ENCODE data around the gene CCRL2. TPM values are rescaled to one million over a fixed set of nuclear protein-coding genes. Genes with fewer than 3 reads are reported as not detected.

The CCRL2 gene
- total RNA-seq, 2 experiments from 2014 or later, result 0.81 to 0.89 TPM

DNA sequence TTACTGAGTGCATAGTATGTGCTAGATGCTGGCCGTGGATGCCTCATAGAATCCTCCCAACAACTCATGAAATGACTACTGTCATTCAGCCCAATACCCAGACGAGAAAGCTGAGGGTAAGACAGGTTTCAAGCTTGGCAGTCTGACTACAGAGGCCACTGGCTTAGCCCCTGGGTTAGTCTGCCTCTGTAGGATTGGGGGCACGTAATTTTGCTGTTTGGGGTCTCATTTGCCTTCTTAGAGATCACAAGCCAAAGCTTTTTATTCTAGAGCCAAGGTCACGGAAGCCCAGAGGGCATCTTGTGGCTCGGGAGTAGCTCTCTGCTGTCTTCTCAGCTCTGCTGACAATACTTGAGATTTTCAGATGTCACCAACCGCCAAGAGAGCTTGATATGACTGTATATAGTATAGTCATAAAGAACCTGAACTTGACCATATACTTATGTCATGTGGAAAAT is 37.4 kb upstream of the CCRL2 start:
- peaks cover 22% of the 10 kb centered on the region for H3K4me1 Mint-ChIP-seq (ENCODE audit: low read depth)
- no peak overlapping the region for H3K27ac Mint-ChIP-seq
- H3K4me3 Mint-ChIP-seq, result no peak overlapping the region
- H3K36me3 Mint-ChIP-seq (ENCODE audit: low read depth), result no peaks in the 10 kb centered on the region
- H3K27me3 Mint-ChIP-seq (ENCODE audit: low read depth), result peaks cover 21% of the 10 kb centered on the region
- CTCF ChIA-PET, result interaction anchor here (0.5 to 6.7 kb wide), 20 partner anchors 8 to 291 kb away, joined by 3 to 63 read pairs (median 10); partner anchors contain the start of genes CCR1 and CCR2
- intact Hi-C loops (cut with micrococcal nuclease), result loop anchor here (1.0 to 10.0 kb wide), 9 partner anchors 69 to 705 kb away; no protein-coding TSS in a partner anchor
- no peaks in the 10 kb centered on the region for H3K9me3 Mint-ChIP-seq
- peak; percentile 30 for DNase-seq

DNA sequence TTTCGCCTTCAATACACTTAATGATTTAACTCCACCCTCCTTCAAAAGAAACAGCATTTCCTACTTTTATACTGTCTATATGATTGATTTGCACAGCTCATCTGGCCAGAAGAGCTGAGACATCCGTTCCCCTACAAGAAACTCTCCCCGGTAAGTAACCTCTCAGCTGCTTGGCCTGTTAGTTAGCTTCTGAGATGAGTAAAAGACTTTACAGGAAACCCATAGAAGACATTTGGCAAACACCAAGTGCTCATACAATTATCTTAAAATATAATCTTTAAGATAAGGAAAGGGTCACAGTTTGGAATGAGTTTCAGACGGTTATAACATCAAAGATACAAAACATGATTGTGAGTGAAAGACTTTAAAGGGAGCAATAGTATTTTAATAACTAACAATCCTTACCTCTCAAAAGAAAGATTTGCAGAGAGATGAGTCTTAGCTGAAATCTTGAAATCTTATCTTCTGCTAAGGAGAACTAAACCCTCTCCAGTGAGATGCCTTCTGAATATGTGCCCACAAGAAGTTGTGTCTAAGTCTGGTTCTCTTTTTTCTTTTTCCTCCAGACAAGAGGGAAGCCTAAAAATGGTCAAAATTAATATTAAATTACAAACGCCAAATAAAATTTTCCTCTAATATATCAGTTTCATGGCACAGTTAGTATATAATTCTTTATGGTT is 36.1 kb upstream of the CCRL2 start, which contains the start of gene CCR5:
CCR5 (plus strand) TSS at position 108 of the 680 bp plus-strand sequence. CDS start 1,957 bp downstream, outside the sequence.
- H3K36me3 Mint-ChIP-seq (ENCODE audit: low read depth), result no peaks in the 10 kb centered on the region
- H3K4me3 Mint-ChIP-seq, result no peak within 1 kb of the TSS
- no peak within 1 kb of the TSS for H3K27ac Mint-ChIP-seq
- peaks cover 33% of the 10 kb centered on the region for H3K4me1 Mint-ChIP-seq (ENCODE audit: low read depth)
- peak; percentile 35 for DNase-seq
- CTCF ChIA-PET, result interaction anchor here (0.6 to 6.7 kb wide), 17 partner anchors 10 to 292 kb away, joined by 3 to 63 read pairs (median 6); partner anchors contain the start of gene CCR2
- H3K27me3 Mint-ChIP-seq (ENCODE audit: low read depth), result peaks cover 25% of the 10 kb centered on the region
- intact Hi-C loops (cut with micrococcal nuclease), result loop anchor here (1.0 to 5.0 kb wide), 6 partner anchors 71 to 432 kb away; no protein-coding TSS in a partner anchor
- no peaks in the 10 kb centered on the region for H3K9me3 Mint-ChIP-seq

DNA sequence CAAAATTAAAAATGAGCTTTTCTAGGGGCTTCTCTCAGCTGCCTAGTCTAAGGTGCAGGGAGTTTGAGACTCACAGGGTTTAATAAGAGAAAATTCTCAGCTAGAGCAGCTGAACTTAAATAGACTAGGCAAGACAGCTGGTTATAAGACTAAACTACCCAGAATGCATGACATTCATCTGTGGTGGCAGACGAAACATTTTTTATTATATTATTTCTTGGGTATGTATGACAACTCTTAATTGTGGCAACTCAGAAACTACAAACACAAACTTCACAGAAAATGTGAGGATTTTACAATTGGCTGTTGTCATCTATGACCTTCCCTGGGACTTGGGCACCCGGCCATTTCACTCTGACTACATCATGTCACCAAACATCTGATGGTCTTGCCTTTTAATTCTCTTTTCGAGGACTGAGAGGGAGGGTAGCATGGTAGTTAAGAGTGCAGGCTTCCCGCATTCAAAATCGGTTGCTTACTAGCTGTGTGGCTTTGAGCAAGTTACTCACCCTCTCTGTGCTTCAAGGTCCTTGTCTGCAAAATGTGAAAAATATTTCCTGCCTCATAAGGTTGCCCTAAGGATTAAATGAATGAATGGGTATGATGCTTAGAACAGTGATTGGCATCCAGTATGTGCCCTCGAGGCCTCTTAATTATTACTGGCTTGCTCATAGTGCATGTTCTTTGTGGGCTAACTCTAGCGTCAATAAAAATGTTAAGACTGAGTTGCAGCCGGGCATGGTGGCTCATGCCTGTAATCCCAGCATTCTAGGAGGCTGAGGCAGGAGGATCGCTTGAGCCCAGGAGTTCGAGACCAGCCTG is 35.3 kb upstream of the CCRL2 start:
- intact Hi-C loops (cut with micrococcal nuclease), result loop anchor here (1.0 to 5.0 kb wide), 4 partner anchors 95 to 433 kb away; no protein-coding TSS in a partner anchor
- no peaks in the 10 kb centered on the region for H3K9me3 Mint-ChIP-seq
- H3K27me3 Mint-ChIP-seq (ENCODE audit: low read depth), result peaks cover 23% of the 10 kb centered on the region
- no peaks in the 10 kb centered on the region for H3K36me3 Mint-ChIP-seq (ENCODE audit: low read depth)
- H3K4me1 Mint-ChIP-seq (ENCODE audit: low read depth), result peaks cover 33% of the 10 kb centered on the region
- no peak overlapping the region for H3K4me3 Mint-ChIP-seq
- no peak for DNase-seq
- no peak overlapping the region for H3K27ac Mint-ChIP-seq
- CTCF ChIA-PET, result interaction anchor here (0.6 to 6.7 kb wide), 15 partner anchors 9 to 293 kb away, joined by 3 to 63 read pairs (median 5); partner anchors contain the start of gene CCR2

DNA sequence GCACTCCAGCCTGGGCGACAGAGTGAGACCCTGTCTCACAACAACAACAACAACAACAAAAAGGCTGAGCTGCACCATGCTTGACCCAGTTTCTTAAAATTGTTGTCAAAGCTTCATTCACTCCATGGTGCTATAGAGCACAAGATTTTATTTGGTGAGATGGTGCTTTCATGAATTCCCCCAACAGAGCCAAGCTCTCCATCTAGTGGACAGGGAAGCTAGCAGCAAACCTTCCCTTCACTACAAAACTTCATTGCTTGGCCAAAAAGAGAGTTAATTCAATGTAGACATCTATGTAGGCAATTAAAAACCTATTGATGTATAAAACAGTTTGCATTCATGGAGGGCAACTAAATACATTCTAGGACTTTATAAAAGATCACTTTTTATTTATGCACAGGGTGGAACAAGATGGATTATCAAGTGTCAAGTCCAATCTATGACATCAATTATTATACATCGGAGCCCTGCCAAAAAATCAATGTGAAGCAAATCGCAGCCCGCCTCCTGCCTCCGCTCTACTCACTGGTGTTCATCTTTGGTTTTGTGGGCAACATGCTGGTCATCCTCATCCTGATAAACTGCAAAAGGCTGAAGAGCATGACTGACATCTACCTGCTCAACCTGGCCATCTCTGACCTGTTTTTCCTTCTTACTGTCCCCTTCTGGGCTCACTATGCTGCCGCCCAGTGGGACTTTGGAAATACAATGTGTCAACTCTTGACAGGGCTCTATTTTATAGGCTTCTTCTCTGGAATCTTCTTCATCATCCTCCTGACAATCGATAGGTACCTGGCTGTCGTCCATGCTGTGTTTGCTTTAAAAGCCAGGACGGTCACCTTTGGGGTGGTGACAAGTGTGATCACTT is 34.3 kb upstream of the CCRL2 start:
- intact Hi-C loops (cut with micrococcal nuclease), result loop anchor here (1.0 to 5.0 kb wide), 2 partner anchors 96 to 145 kb away; no protein-coding TSS in a partner anchor

DNA sequence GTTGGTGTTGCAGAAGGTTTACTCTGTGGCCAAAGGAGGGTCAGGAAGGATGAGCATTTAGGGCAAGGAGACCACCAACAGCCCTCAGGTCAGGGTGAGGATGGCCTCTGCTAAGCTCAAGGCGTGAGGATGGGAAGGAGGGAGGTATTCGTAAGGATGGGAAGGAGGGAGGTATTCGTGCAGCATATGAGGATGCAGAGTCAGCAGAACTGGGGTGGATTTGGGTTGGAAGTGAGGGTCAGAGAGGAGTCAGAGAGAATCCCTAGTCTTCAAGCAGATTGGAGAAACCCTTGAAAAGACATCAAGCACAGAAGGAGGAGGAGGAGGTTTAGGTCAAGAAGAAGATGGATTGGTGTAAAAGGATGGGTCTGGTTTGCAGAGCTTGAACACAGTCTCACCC is 32.3 kb upstream of the CCRL2 start:
- H3K27ac Mint-ChIP-seq, result no peak overlapping the region
- CTCF ChIA-PET, result interaction anchor here (0.7 to 4.9 kb wide), 8 partner anchors 8 to 372 kb away, joined by 3 to 31 read pairs (median 3); no protein-coding TSS in a partner anchor
- no peak for DNase-seq
- intact Hi-C loops (cut with micrococcal nuclease), result loop anchor here (5.0 kb wide), 2 partner anchors 147 to 297 kb away; no protein-coding TSS in a partner anchor
- no peak overlapping the region for H3K4me3 Mint-ChIP-seq
- H3K4me1 Mint-ChIP-seq (ENCODE audit: low read depth), result peaks cover 22% of the 10 kb centered on the region
- H3K36me3 Mint-ChIP-seq (ENCODE audit: low read depth), result no peaks in the 10 kb centered on the region
- no peaks in the 10 kb centered on the region for H3K9me3 Mint-ChIP-seq
- H3K27me3 Mint-ChIP-seq (ENCODE audit: low read depth), result peaks cover 20% of the 10 kb centered on the region

More for the DNA sequence above, 34.3 kb upstream of the CCRL2 start:
- CTCF ChIA-PET, result interaction anchor here (0.6 to 6.7 kb wide), 10 partner anchors 9 to 294 kb away, joined by 3 to 63 read pairs (median 3); no protein-coding TSS in a partner anchor
- Mint-ChIP-seq H3K4me1 (ENCODE audit: low read depth) (peaks cover 33% of the 10 kb centered on the region), H3K9me3 (no peaks in the 10 kb centered on the region), H3K27me3 (ENCODE audit: low read depth) (peaks cover 22% of the 10 kb centered on the region), H3K36me3 (ENCODE audit: low read depth) (no peaks in the 10 kb centered on the region), H3K27ac (no peak overlapping the region), H3K4me3 (no peak overlapping the region)
- peak; percentile 36 for DNase-seq

DNA sequence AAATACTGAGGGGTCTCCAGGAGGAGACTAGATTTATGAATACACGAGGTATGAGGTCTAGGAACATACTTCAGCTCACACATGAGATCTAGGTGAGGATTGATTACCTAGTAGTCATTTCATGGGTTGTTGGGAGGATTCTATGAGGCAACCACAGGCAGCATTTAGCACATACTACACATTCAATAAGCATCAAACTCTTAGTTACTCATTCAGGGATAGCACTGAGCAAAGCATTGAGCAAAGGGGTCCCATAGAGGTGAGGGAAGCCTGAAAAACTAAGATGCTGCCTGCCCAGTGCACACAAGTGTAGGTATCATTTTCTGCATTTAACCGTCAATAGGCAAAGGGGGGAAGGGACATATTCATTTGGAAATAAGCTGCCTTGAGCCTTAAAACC is 31.8 kb upstream of the CCRL2 start:
- DNase-seq, result no peak
- no peak overlapping the region for H3K4me3 Mint-ChIP-seq
- no peaks in the 10 kb centered on the region for H3K9me3 Mint-ChIP-seq
- H3K27ac Mint-ChIP-seq, result no peak overlapping the region
- CTCF ChIA-PET, result interaction anchor here (0.7 to 4.9 kb wide), 7 partner anchors 8 to 373 kb away, joined by 3 to 31 read pairs (median 3); no protein-coding TSS in a partner anchor
- intact Hi-C loops (cut with micrococcal nuclease), result loop anchor here (5.0 kb wide), 1 partner anchor 298 kb away; no protein-coding TSS in a partner anchor
- H3K36me3 Mint-ChIP-seq (ENCODE audit: low read depth), result no peaks in the 10 kb centered on the region
- H3K27me3 Mint-ChIP-seq (ENCODE audit: low read depth), result peaks cover 20% of the 10 kb centered on the region
- H3K4me1 Mint-ChIP-seq (ENCODE audit: low read depth), result peaks cover 17% of the 10 kb centered on the region

DNA sequence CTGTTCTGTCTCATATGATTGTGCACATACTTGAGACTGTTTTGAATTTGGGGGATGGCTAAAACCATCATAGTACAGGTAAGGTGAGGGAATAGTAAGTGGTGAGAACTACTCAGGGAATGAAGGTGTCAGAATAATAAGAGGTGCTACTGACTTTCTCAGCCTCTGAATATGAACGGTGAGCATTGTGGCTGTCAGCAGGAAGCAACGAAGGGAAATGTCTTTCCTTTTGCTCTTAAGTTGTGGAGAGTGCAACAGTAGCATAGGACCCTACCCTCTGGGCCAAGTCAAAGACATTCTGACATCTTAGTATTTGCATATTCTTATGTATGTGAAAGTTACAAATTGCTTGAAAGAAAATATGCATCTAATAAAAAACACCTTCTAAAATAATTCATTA is 31.2 kb upstream of the CCRL2 start:
- CTCF ChIA-PET, result interaction anchor here (1.4 to 4.9 kb wide), 4 partner anchors 9 to 296 kb away, joined by 3 to 31 read pairs (median 12); no protein-coding TSS in a partner anchor

DNA sequence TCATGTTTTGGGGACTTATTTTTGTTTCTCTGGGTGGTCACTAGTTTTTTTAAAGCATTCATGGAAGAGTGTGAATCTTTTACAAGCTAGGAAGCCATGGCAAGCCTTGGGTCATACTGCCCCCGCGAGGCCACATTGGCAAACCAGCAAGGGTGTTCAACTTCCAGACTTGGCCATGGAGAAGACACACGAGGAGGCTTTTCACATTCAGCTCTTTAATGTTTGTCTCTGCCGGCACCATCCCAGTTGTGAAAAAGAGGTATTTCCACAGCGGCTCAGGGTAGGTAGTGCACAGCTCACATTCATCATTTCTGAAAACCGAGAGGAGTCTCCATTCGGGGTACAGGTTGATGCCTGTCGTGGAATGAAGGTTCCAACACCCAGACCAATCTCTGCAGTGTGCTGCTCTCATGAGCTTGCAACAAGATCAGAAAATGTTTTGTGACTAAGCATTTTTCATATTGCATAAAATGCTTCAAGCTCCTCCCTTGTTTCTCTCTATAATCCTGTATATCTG is 28.6 kb upstream of the CCRL2 start:
- CTCF ChIA-PET, result interaction anchor here (0.6 to 4.9 kb wide), 34 partner anchors 9 to 971 kb away, joined by 3 to 31 read pairs (median 4); partner anchors contain the start of genes CCR1, CCR5AS, CCRL2 and CXCR6
- intact Hi-C loops (cut with micrococcal nuclease), result loop anchor here (2.0 to 5.0 kb wide), 2 partner anchors 301 to 440 kb away; no protein-coding TSS in a partner anchor
- no peak overlapping the region for H3K27ac Mint-ChIP-seq

More for the DNA sequence above, 31.2 kb upstream of the CCRL2 start:
- H3K36me3 Mint-ChIP-seq (ENCODE audit: low read depth), result no peaks in the 10 kb centered on the region
- peaks cover 15% of the 10 kb centered on the region for H3K4me1 Mint-ChIP-seq (ENCODE audit: low read depth)
- intact Hi-C loops (cut with micrococcal nuclease), result loop anchor here (5.0 kb wide), 1 partner anchor 299 kb away; no protein-coding TSS in a partner anchor
- H3K27me3 Mint-ChIP-seq (ENCODE audit: low read depth), result peaks cover 20% of the 10 kb centered on the region
- H3K9me3 Mint-ChIP-seq, result no peaks in the 10 kb centered on the region
- no peak overlapping the region for H3K27ac Mint-ChIP-seq
- DNase-seq, result no peak
- no peak overlapping the region for H3K4me3 Mint-ChIP-seq

DNA sequence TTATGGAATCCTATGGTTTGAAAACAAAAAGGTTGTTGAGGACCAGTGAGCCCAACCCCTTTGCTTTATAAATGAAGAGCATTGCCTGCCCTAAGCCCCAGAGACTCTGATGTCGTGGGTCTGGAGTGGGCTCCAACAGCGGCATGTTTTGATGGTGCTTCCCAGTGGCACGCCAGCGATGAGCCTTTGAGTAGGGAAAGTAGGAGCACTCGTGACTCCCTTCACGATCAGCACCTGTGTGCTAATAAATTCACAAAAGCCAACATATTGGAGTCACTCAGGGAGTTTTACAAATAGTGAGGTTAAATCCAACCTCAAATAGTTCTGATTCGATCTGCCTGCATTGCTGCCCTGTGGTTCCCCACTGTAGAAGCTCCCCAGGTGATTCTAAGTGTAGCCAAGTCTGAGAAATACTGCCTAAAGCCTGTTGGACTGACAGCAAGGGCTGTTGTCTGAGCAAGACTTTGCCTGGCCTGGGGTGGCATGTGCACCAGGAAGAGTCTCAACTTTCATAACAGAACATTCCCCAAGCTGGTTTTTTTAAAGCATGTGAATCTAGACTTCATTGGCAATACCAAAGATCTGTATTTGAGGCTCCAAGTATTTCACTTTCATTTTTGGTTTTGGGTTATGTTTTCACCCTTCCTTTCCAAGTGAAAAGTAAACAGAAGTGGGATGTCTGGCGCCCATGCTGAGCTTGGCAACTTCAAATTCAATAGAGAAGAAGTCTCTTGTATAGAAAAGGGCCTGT is 26.4 kb upstream of the CCRL2 start:
- no peaks in the 10 kb centered on the region for H3K36me3 Mint-ChIP-seq (ENCODE audit: low read depth)
- peaks cover 15% of the 10 kb centered on the region for H3K4me1 Mint-ChIP-seq (ENCODE audit: low read depth)
- peaks cover 2% of the 10 kb centered on the region for H3K27me3 Mint-ChIP-seq (ENCODE audit: low read depth)
- CTCF ChIA-PET, result interaction anchor here (1.2 to 1.3 kb wide), 2 partner anchors 9 to 105 kb away, joined by 3 to 5 read pairs; partner anchors contain the start of gene CCR5
- intact Hi-C loops (cut with micrococcal nuclease), result no loop called here
- H3K27ac Mint-ChIP-seq, result no peak overlapping the region
- DNase-seq, result no peak
- no peak overlapping the region for H3K4me3 Mint-ChIP-seq
- H3K9me3 Mint-ChIP-seq, result no peaks in the 10 kb centered on the region

More for the DNA sequence above, 28.6 kb upstream of the CCRL2 start:
- no peak overlapping the region for H3K4me3 Mint-ChIP-seq
- no peaks in the 10 kb centered on the region for H3K9me3 Mint-ChIP-seq
- DNase-seq, result peak; percentile 85
- no peaks in the 10 kb centered on the region for H3K36me3 Mint-ChIP-seq (ENCODE audit: low read depth)
- peaks cover 19% of the 10 kb centered on the region for H3K4me1 Mint-ChIP-seq (ENCODE audit: low read depth)
- peaks cover 17% of the 10 kb centered on the region for H3K27me3 Mint-ChIP-seq (ENCODE audit: low read depth)

DNA sequence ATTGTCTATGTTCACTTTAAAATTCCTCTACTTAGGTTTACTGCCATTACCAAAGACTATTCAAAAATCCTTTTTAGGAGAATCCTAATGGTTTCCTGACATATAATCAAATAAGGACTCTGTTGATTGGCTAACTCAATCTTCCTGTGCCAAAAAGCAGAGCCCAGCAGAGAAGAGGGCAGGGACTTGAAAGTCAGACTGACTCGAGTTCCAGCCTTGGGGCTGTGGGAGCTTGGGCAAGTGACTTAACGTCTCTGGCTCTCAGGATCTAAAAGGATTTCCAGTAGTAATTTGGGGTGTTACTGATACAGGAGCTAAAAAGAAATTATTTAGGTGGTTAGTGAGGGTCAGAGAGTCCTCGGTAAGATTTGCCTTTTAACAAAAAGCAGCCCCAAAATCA is 25.4 kb upstream of the CCRL2 start:
- H3K27me3 Mint-ChIP-seq (ENCODE audit: low read depth), result no peaks in the 10 kb centered on the region
- intact Hi-C loops (cut with micrococcal nuclease), result no loop called here
- no peak overlapping the region for H3K27ac Mint-ChIP-seq
- H3K4me1 Mint-ChIP-seq (ENCODE audit: low read depth), result peaks cover 12% of the 10 kb centered on the region
- H3K9me3 Mint-ChIP-seq, result no peaks in the 10 kb centered on the region
- H3K36me3 Mint-ChIP-seq (ENCODE audit: low read depth), result no peaks in the 10 kb centered on the region
- CTCF ChIA-PET, result interaction anchor here (1.3 to 1.6 kb wide), 2 partner anchors 10 to 114 kb away, joined by 5 to 7 read pairs; partner anchors contain the start of gene CCR5
- H3K4me3 Mint-ChIP-seq, result no peak overlapping the region
- no peak for DNase-seq

Measured in activated naive CD4-positive, alpha-beta T cell treated with anti-CD3 and anti-CD28 coated beads for 36 hours (primary cell).